Measurements from ENCODE around the gene PIP5K1B. TPM values are rescaled to one million over a fixed set of nuclear protein-coding genes. Genes with fewer than 3 reads are reported as not detected.

PIP5K1B gene
- total and polyA plus RNA-seq, 10 of the 15 experiments (the other 5 are each of a cell fraction or from before 2014, with no cell fraction given), result 6.8 to 16.3 (median 10.6) TPM

DNA sequence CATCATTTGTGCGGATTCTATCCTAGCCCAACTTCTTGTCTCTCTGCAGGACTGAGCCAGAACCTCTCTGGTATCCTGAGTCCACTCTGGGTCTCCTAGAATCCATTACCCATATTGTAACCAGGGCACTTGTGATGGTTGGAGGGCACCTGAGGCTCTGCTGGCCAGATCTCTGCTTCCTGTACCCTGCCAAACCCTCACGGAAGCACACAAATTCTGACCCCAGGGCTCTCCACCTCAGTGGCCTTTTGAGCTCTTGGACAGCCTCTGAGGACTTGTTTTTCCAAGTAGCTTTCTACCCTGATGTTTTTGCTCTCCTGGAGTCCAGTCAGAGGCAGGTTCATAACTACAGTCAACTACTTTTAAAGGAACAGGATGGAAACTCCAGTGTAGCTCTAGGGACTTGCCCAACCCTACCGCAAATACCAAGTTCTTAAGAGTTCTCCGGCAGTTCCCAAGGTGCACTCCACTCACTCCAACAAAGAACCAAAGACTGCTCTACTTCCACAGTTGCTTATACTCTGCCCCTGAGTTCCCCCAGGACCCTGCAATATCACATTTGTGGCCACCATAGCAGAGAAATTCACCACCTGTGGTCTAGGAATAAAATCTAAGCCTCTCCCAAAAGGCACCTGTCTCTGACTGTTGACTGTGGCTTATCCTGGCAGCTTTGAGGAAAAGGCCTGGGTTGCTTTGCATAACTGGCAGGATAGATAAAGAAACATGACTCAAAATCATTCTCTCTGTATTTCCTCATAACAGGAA, 9.6 kb downstream of the PIP5K1B start:
- Histone ChIP-seq H3K9ac (ENCODE audit: control insufficient read depth, insufficient read depth, low read length) (no peak overlapping the region), H2AFZ (ENCODE audit: control insufficient read depth, low read depth, low read length) (no peak overlapping the region), H3K27me3 (replicated peaks in 1 of 2; ENCODE audit: control insufficient read depth in 2 of 2, insufficient read depth in 2 of 2, low read length in 1 of 2) (no peaks in the 10 kb centered on the region), H3K9me3 (replicated peaks; ENCODE audit: control insufficient read depth, insufficient read depth, low read length) (no peaks in the 10 kb centered on the region; the same call in 2 of the 3 replicates), H3K4me2 (ENCODE audit: control insufficient read depth, insufficient read depth) (no peak overlapping the region), H3K27ac (ENCODE audit: control insufficient read depth, insufficient read depth) (no peak overlapping the region), H4K20me1 (ENCODE audit: control insufficient read depth, insufficient read depth) (no peaks in the 10 kb centered on the region), H3K4me3 (no peak overlapping the region), H3K79me2 (ENCODE audit: control insufficient read depth, insufficient read depth, low read length) (peaks cover 19% of the 10 kb centered on the region), H3K4me1 (ENCODE audit: control insufficient read depth, insufficient read depth, low read length) (peaks cover 5% of the 10 kb centered on the region; the same call in 1 of the 2 replicates), H3K36me3 (ENCODE audit: control insufficient read depth in 2 of 2, insufficient read depth in 2 of 2, low read length in 1 of 2) (no peaks in the 10 kb centered on the region; a peak in 2 of 4 replicates)
- TF ChIP-seq RUNX3 (IDR thresholded peaks at IDR 0.05; ENCODE audit: low read length), result peak; percentile 62
- TF ChIP-seq POLR2A (IDR thresholded peaks at IDR 0.05; ENCODE audit: low read depth, low read length), result no peak
- TF ChIP-seq, protein P1, sequence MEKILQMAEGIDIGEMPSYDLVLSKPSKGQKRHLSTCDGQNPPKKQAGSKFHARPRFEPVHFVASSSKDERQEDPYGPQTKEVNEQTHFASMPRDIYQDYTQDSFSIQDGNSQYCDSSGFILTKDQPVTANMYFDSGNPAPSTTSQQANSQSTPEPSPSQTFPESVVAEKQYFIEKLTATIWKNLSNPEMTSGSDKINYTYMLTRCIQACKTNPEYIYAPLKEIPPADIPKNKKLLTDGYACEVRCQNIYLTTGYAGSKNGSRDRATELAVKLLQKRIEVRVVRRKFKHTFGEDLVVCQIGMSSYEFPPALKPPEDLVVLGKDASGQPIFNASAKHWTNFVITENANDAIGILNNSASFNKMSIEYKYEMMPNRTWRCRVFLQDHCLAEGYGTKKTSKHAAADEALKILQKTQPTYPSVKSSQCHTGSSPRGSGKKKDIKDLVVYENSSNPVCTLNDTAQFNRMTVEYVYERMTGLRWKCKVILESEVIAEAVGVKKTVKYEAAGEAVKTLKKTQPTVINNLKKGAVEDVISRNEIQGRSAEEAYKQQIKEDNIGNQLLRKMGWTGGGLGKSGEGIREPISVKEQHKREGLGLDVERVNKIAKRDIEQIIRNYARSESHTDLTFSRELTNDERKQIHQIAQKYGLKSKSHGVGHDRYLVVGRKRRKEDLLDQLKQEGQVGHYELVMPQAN (conservative IDR thresholded peaks at IDR 0.05), result no peak
- TF ChIP-seq CHD1 (IDR thresholded peaks at IDR 0.05; ENCODE audit: low read depth, low read length), result no peak
- no peak for TF ChIP-seq MTA3 (IDR thresholded peaks at IDR 0.05; ENCODE audit: borderline replicate concordance, low read length)
- intact Hi-C loops (cut with micrococcal nuclease; ENCODE audit: unreplicated experiment), result no loop called here
- ATAC-seq (no peak), DNase-seq (ENCODE audit: low read depth, low spot score) (no peak), FAIRE-seq (no peak)
- CTCF ChIA-PET, result no interaction called here
- SMC1A ChIA-PET (ENCODE audit: uncharacterized antibody, unreplicated experiment), result interaction anchor here (1.2 kb wide), 1 partner anchor 43 kb away, joined by 3 read pairs; no protein-coding TSS in a partner anchor
- BruUV-seq (replicated peaks), result no TSS peak
- RAD21 ChIA-PET (ENCODE audit: unreplicated experiment), result no interaction called here
- in situ Hi-C loops (cut with MboI), result no loop called here
- POLR2A ChIA-PET, result no interaction called here
- WGBS (ENCODE audit: insufficient coverage, insufficient replicate concordance, low lambda C conversion rate, missing lambda C conversion rate), result 67% methylated on average over 4 of the region's 4 CpGs

DNA sequence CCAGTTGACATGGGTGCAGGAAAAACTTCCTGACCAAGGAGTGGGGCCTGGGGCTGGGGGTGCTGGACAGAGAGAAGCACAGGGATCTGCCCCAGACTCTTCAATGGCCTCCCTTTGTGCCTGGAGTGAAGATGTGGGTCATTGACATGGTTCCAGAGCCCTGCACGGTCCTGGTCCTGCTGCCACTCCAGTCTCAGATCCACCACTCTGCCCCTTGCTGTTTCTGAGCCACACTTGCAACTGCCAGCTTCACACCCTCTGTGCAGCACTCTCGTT, 10.1 kb downstream of the PIP5K1B start:
- Histone ChIP-seq H3K27ac (ENCODE audit: control insufficient read depth, insufficient read depth) (no peak overlapping the region), H3K4me2 (ENCODE audit: control insufficient read depth, insufficient read depth) (no peak overlapping the region), H3K4me3 (no peak overlapping the region), H3K36me3 (ENCODE audit: control insufficient read depth in 2 of 2, insufficient read depth in 2 of 2, low read length in 1 of 2) (no peaks in the 10 kb centered on the region; a peak in 2 of 4 replicates), H3K9ac (ENCODE audit: control insufficient read depth, insufficient read depth, low read length) (no peak overlapping the region), H3K79me2 (ENCODE audit: control insufficient read depth, insufficient read depth, low read length) (peaks cover 14% of the 10 kb centered on the region), H3K27me3 (replicated peaks in 1 of 2; ENCODE audit: control insufficient read depth in 2 of 2, insufficient read depth in 2 of 2, low read length in 1 of 2) (no peaks in the 10 kb centered on the region), H3K4me1 (ENCODE audit: control insufficient read depth, insufficient read depth, low read length) (0 out of 2 replicates have a peak, but pooled peaks cover 3% of the 10 kb centered on the region), H2AFZ (ENCODE audit: control insufficient read depth, low read depth, low read length) (no peak overlapping the region), H3K9me3 (replicated peaks; ENCODE audit: control insufficient read depth, insufficient read depth, low read length) (no peaks in the 10 kb centered on the region), H4K20me1 (ENCODE audit: control insufficient read depth, insufficient read depth) (no peaks in the 10 kb centered on the region)
- no peak for ATAC-seq
- no peak for DNase-seq (ENCODE audit: low read depth, low spot score)
- WGBS (ENCODE audit: insufficient coverage, insufficient replicate concordance, low lambda C conversion rate, missing lambda C conversion rate), result 71% methylated on average over 2 of the region's 2 CpGs
- ChIA-PET CTCF (no interaction called here), RAD21 (ENCODE audit: unreplicated experiment) (no interaction called here), POLR2A (no interaction called here), SMC1A (ENCODE audit: uncharacterized antibody, unreplicated experiment) (no interaction called here)
- in situ Hi-C loops (cut with MboI) (no loop called here), intact Hi-C loops (cut with micrococcal nuclease; ENCODE audit: unreplicated experiment) (no loop called here)
- no TSS peak for BruUV-seq (replicated peaks)
- FAIRE-seq, result no peak
- no peak for TF ChIP-seq PML (IDR thresholded peaks at IDR 0.05; ENCODE audit: low read length)
- no peak for TF ChIP-seq NFXL1 (IDR thresholded peaks at IDR 0.05; ENCODE audit: borderline replicate concordance)
- no peak for TF ChIP-seq HDAC6 (IDR thresholded peaks at IDR 0.05; ENCODE audit: unreplicated experiment)
- no peak for TF ChIP-seq MTA3 (IDR thresholded peaks at IDR 0.05; ENCODE audit: borderline replicate concordance, low read length)
- no peak for TF ChIP-seq TCF7 (IDR thresholded peaks at IDR 0.05; ENCODE audit: borderline replicate concordance)
- no peak for TF ChIP-seq ZSCAN29 (IDR thresholded peaks at IDR 0.05)
- no peak for TF ChIP-seq CHD2 (IDR thresholded peaks at IDR 0.05; ENCODE audit: borderline replicate concordance, low read depth, low read length)
- TF ChIP-seq, protein P2, sequence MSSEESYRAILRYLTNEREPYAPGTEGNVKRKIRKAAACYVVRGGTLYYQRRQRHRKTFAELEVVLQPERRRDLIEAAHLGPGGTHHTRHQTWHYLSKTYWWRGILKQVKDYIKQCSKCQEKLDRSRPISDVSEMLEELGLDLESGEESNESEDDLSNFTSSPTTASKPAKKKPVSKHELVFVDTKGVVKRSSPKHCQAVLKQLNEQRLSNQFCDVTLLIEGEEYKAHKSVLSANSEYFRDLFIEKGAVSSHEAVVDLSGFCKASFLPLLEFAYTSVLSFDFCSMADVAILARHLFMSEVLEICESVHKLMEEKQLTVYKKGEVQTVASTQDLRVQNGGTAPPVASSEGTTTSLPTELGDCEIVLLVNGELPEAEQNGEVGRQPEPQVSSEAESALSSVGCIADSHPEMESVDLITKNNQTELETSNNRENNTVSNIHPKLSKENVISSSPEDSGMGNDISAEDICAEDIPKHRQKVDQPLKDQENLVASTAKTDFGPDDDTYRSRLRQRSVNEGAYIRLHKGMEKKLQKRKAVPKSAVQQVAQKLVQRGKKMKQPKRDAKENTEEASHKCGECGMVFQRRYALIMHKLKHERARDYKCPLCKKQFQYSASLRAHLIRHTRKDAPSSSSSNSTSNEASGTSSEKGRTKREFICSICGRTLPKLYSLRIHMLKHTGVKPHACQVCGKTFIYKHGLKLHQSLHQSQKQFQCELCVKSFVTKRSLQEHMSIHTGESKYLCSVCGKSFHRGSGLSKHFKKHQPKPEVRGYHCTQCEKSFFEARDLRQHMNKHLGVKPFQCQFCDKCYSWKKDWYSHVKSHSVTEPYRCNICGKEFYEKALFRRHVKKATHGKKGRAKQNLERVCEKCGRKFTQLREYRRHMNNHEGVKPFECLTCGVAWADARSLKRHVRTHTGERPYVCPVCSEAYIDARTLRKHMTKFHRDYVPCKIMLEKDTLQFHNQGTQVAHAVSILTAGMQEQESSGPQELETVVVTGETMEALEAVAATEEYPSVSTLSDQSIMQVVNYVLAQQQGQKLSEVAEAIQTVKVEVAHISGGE (CRISPR knock-in tag; IDR thresholded peaks at IDR 0.05), result no peak
